K562 (cell line): ENCODE measurements around the gene FGF14.

Experiments used
- MYNN ChIP-seq, 2 experiments: sonication (generic); formaldehyde crosslinking in 1 of 2; IDR thresholded peaks; 2 replicates each; pipeline versions ENCODE4 v1.5.0 to v1.6.1; 2016 to 2020; ENCODE audit warnings: antibody characterized with exemption in 1 of 2, missing genetic modification reagents in 1 of 2
- SRSF3 ChIP-seq: fragments of 200-400 bp; formaldehyde crosslinking; IDR thresholded peaks from 2 replicates; pipeline ENCODE4 v1.6.1; 2016; ENCODE audit warnings: mild to moderate bottlenecking, low read length, moderate library complexity; ENCODE audit not compliant: insufficient read depth
- TF ChIP-seq, protein P1 (sequence below): sonication (generic); formaldehyde crosslinking; IDR thresholded peaks from 2 replicates; pipeline ENCODE4 v1.8.1; 2023; ENCODE audit warnings: mild to moderate bottlenecking, missing genetic modification reagents

DNA sequence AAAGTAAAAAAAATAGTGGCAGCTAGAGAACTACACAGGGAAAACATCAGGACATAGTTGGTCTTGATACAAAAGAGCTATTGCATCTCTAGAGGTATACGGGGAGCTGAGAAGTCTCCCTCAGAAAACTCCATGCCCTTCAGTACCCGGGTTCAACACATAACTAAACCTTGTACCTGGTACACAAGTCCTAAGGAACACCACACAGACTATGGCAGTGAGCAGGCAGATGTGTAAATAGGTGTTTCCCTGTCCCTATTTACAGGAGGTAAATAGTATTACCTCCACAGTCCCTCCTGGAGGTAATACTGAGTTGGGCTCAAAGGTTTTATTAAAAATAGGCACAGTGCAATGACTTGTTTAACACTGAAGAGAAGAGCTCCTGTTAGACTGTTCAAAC, 5.9 kb downstream of the FGF14 start:
- no peak for TF ChIP-seq SRSF3
- TF ChIP-seq MYNN (IDR thresholded peaks at IDR 0.05): no peak
- TF ChIP-seq MYNN (CRISPR knock-in tag; IDR thresholded peaks at IDR 0.05): no peak
- TF ChIP-seq, protein P1, sequence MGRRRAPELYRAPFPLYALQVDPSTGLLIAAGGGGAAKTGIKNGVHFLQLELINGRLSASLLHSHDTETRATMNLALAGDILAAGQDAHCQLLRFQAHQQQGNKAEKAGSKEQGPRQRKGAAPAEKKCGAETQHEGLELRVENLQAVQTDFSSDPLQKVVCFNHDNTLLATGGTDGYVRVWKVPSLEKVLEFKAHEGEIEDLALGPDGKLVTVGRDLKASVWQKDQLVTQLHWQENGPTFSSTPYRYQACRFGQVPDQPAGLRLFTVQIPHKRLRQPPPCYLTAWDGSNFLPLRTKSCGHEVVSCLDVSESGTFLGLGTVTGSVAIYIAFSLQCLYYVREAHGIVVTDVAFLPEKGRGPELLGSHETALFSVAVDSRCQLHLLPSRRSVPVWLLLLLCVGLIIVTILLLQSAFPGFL (CRISPR knock-in tag): no peak
